Smooth muscle cell (in vitro differentiated cells): Measurements from ENCODE around the gene DR1. TPM values are rescaled to one million over a fixed set of nuclear protein-coding genes. Genes with fewer than 3 reads are reported as not detected.

ENCODE experiments used
- DNase-seq: peaks from one replicate; lab custom pipeline; 2025; ENCODE audit not compliant: unreplicated experiment; lab: John Stamatoyannopoulos, UW
- H2AFZ ChIP-seq: fragments of 200-600 bp; sonication (generic); 2 replicates; pipeline ENCODE4 v1.6.0; 2016; ENCODE audit warnings: antibody characterized with exemption, low read depth, mild to moderate bottlenecking
- H3F3A ChIP-seq: fragments of 200-600 bp; sonication (generic); 2 replicates; pipeline ENCODE4 v1.6.0; 2017; ENCODE audit warnings: antibody characterized with exemption, low read depth
- H3K27ac ChIP-seq: fragments of 200-600 bp; sonication (generic); 2 replicates; pipeline ENCODE4 v1.5.1; 2016; ENCODE audit warnings: low read depth, mild to moderate bottlenecking
- H3K27me3 ChIP-seq: fragments of 200-600 bp; sonication (generic); 2 replicates; pipeline ENCODE4 v1.6.1; 2016; ENCODE audit warnings: low read depth, mild to moderate bottlenecking
- H3K36me3 ChIP-seq: fragments of 200-600 bp; sonication (generic); 2 replicates; pipeline ENCODE4 v1.5.1; 2016; ENCODE audit warnings: low read depth
- H3K4me1 ChIP-seq: fragments of 200-600 bp; sonication (generic); 2 replicates; pipeline ENCODE4 v1.5.1; 2016; ENCODE audit warnings: low read depth
- H3K4me2 ChIP-seq: fragments of 200-600 bp; sonication (generic); 2 replicates; pipeline ENCODE4 v1.6.0; 2016; ENCODE audit warnings: mild to moderate bottlenecking
- H3K4me3 ChIP-seq: fragments of 200-600 bp; sonication (generic); 2 replicates; pipeline ENCODE4 v1.5.1; 2016; ENCODE audit warnings: mild to moderate bottlenecking
- H3K79me2 ChIP-seq: fragments of 200-600 bp; sonication (generic); 2 replicates; pipeline ENCODE4 v1.6.0; 2016; ENCODE audit warnings: low read depth, mild to moderate bottlenecking
- H3K9ac ChIP-seq: fragments of 200-600 bp; sonication (generic); 2 replicates; pipeline ENCODE4 v1.6.0; 2016; ENCODE audit warnings: low read depth
- H3K9me3 ChIP-seq: fragments of 200-600 bp; sonication (generic); replicated peaks from 2 replicates; pipeline ENCODE4 v1.5.1; 2016; ENCODE audit warnings: low read depth
- H4K20me1 ChIP-seq: fragments of 200-600 bp; sonication (generic); 2 replicates; pipeline ENCODE4 v1.6.0; 2016; ENCODE audit warnings: low read depth
- CTCF ChIP-seq: fragments of 200-600 bp; sonication (generic); IDR thresholded peaks from 2 replicates; pipeline ENCODE4 v1.5.1; 2017; ENCODE audit warnings: borderline replicate concordance, mild to moderate bottlenecking, antibody characterized with exemption; ENCODE audit not compliant: insufficient read depth, poor library complexity, severe bottlenecking
- WGBS: methylation state at CpG from one replicate; pipeline ENCODE4 v1.1.7; 2016; ENCODE audit warnings: low lambda C conversion rate; 5-methylcytosine and 5-hydroxymethylcytosine counted together
- polyA plus RNA-seq: library from polyadenylated mRNA; unstranded; fragments of >200 nt; fragmentation: Nextera tagmentation; extraction: Ambion mirVana; gene quantifications from 2 replicates; pipeline ENCODE4 v1.2.1, GENCODE V29; 2016
- total RNA-seq: library from RNA; depleted of rRNA; stranded (reverse); fragments of >200 nt; gene quantifications from 2 replicates; pipeline ENCODE4 v1.2.3, GENCODE V29; 2014

DR1 gene
- total and polyA plus RNA-seq, 2 experiments from 2014 or later, result 33.8 to 63.4 TPM

- no peak overlapping the region for H3K9ac ChIP-seq
- H3K79me2 ChIP-seq, result no peaks in the 10 kb centered on the region
- no peaks in the 10 kb centered on the region for H3K9me3 ChIP-seq
- H3K4me1 ChIP-seq, result no peaks in the 10 kb centered on the region
- no peaks in the 10 kb centered on the region for H3K27me3 ChIP-seq
- H3K4me2 ChIP-seq, result no peak overlapping the region
- H2AFZ ChIP-seq, result no peak overlapping the region
- WGBS, result 83% methylated on average over 5 of the region's 5 CpGs
- no peak overlapping the region for H3K27ac ChIP-seq
- TF ChIP-seq CTCF, result no peak
- no peaks in the 10 kb centered on the region for H3K36me3 ChIP-seq
- DNase-seq, result no peak
- peaks cover 5% of the 10 kb centered on the region for H3F3A ChIP-seq
- H3K4me3 ChIP-seq, result no peak overlapping the region
- no peaks in the 10 kb centered on the region for H4K20me1 ChIP-seq
These were observed 43.6 kb upstream of the DR1 start for GRCh38 chr1:93302078-93302477.

GRCh38 chr1:93304716-93305138 lies 41.0 kb upstream of the DR1 start:
- Histone ChIP-seq H3K79me2 (no peaks in the 10 kb centered on the region), H3K9me3 (no peaks in the 10 kb centered on the region), H2AFZ (no peak overlapping the region), H3F3A (peaks cover 5% of the 10 kb centered on the region), H3K36me3 (no peaks in the 10 kb centered on the region), H3K4me3 (no peak overlapping the region), H3K9ac (no peak overlapping the region), H3K4me2 (no peak overlapping the region), H3K27ac (peak overlapping the region; percentile 12), H3K4me1 (no peaks in the 10 kb centered on the region), H4K20me1 (no peaks in the 10 kb centered on the region), H3K27me3 (no peaks in the 10 kb centered on the region)
- TF ChIP-seq CTCF, result peak; percentile 87
- DNase-seq, result no peak
- 15% methylated on average over 2 of the region's 2 CpGs for WGBS

- Histone ChIP-seq H3K36me3 (peaks cover 3% of the 10 kb centered on the region), H3K4me1 (no peaks in the 10 kb centered on the region), H3K9me3 (no peaks in the 10 kb centered on the region), H2AFZ (no peak overlapping the region), H3K27ac (no peak overlapping the region), H3F3A (peaks cover 5% of the 10 kb centered on the region), H4K20me1 (no peaks in the 10 kb centered on the region), H3K79me2 (no peaks in the 10 kb centered on the region), H3K27me3 (no peaks in the 10 kb centered on the region), H3K4me3 (no peak overlapping the region), H3K4me2 (no peak overlapping the region), H3K9ac (no peak overlapping the region)
- DNase-seq, result no peak
- TF ChIP-seq CTCF, result no peak
These were observed 38.8 kb upstream of the DR1 start for GRCh38 chr1:93306920-93307319.

- 81% methylated on average over 4 of the region's 4 CpGs for WGBS
- H3F3A ChIP-seq, result no peaks in the 10 kb centered on the region
These were observed 32.7 kb upstream of the DR1 start for GRCh38 chr1:93313026-93313425.

More at GRCh38 chr1:93313026-93313425, 32.7 kb upstream of the DR1 start:
- no peak for TF ChIP-seq CTCF
- peaks cover 3% of the 10 kb centered on the region for H3K36me3 ChIP-seq
- no peak overlapping the region for H3K4me2 ChIP-seq
- H2AFZ ChIP-seq, result no peak overlapping the region
- H3K4me1 ChIP-seq, result no peaks in the 10 kb centered on the region
- no peak for DNase-seq
- no peak overlapping the region for H3K27ac ChIP-seq
- H3K9me3 ChIP-seq, result no peaks in the 10 kb centered on the region
- no peaks in the 10 kb centered on the region for H4K20me1 ChIP-seq
- no peak overlapping the region for H3K9ac ChIP-seq
- H3K27me3 ChIP-seq, result no peaks in the 10 kb centered on the region
- H3K79me2 ChIP-seq, result no peaks in the 10 kb centered on the region
- H3K4me3 ChIP-seq, result no peak overlapping the region
